Measurements from ENCODE around the gene POLR2B.
"Not testable (repeated sequence)": the region's sequence is repeated elsewhere in the genome, so short reads cannot be mapped to it uniquely, and the experiment has no call there.

POLR2B gene

DNA sequence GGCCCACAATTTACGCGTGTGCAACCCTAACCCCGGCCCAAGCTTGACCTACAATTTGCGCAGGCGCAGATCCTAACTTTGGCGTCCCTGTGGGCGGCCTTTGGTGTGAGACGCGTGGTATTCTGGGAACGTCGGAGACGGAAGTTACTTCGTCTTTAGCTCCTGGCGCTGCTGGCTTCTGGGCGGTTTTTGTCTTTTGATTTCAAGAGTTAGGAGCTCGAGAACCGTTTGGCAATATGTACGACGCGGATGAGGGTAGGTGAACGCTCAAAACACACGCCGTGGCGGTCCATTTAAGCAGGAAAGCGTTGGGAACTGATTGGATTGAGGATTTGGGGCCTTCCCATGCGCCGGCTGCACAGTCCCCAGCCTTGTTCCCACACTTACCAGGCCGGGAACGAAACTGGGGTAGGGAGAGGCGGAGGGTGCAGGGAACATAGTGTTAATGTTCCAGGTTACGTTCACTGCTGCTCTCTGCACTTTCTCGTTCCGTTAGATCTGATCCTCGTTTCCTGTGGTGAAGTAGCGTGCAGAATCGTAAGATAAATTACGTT, at the start of gene POLR2B:
Gene POLR2B, plus strand, starts transcription at position 147 of the 554 bp plus-strand sequence. Its CDS starts 90 bp downstream, at position 237.
- peak; percentile 94 for FAIRE-seq

DNA sequence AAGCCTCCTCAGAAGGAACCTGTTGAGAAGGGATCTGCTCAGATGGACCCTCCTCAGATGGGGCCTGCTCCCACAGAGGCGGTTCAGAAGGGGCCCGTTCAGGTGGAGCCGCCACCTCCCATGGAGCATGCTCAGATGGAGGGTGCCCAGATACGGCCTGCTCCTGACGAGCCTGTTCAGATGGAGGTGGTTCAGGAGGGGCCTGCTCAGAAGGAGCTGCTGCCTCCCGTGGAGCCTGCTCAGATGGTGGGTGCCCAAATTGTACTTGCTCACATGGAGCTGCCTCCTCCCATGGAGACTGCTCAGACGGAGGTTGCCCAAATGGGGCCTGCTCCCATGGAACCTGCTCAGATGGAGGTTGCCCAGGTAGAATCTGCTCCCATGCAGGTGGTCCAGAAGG, 48.1 kb upstream of the POLR2B start:
- FAIRE-seq = no peak

DNA sequence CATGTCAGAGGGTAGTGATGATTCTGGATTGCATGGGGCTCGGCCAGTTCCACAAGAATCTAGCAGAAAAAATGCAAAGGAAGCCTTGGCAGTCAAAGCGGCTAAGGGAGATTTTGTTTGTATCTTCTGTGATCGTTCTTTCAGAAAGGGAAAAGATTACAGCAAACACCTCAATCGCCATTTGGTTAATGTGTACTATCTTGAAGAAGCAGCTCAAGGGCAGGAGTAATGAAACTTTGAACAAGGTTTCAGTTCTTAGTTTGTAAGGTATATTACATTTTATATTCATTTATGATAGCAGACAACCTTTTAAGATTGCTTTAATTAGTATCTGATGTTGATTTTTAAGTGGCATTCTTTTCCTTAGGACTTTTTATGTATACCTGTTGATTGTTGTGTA, 46.8 kb upstream of the POLR2B start:
- FAIRE-seq = no peak

DNA sequence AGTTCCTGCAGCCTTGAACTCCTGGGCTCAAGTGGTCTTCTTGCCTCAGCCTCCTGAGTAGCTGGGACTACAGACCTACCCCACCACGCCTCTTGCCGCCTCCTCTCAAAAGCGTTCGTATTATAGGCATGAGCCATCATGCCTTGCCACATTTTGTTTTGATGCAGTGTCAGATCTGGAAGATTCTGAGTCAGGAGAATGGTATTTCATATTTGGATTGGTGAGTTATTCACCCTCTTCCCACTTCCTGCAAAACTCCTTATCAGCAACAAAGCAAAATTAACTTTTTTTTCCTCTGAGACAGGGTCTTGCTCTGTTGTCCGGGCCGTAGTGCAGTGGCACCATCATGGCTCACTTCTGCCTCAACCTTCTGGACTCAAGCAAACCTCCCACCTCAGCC, 41.4 kb upstream of the POLR2B start:
- no peak for FAIRE-seq

DNA sequence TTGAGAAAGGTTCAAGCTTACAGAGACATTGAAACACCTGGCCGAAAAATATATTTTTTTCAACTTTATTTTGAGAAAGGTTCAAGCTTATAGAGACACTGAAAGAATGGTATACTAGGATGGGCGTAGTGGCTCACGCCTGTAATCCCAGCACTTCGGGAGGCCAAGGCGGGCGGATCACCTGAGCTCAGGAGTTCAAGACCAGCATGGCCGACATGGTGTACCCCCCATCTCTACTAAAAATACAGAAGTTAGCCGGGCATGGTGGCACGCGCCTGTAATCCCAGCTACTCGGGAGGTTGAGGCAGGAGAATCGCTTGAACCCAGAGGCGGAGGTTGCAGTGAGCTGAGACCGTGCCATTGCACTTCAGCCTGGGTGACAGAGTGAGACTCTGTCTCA, 38.9 kb upstream of the POLR2B start:
- not testable (repeated sequence) for FAIRE-seq

DNA sequence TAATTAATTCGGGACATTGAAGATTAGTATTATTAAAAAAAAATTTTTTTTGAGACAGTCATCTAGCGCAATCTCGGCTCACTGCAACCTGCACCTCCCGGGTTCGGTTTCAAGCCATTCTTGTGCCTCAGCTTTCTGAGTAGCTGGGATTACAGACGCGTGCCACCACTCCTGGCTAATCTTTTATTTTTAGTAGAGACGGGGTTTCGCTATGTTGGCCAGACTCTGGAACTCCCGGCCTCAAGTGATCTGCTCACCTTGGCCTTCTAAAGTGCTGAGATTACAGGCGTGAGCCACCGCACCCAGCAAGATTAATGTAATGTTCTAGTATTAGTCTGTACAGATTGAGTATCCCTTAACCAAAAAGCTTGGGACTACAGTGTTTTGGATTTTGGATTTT, 38.3 kb upstream of the POLR2B start:
- no peak for FAIRE-seq

DNA sequence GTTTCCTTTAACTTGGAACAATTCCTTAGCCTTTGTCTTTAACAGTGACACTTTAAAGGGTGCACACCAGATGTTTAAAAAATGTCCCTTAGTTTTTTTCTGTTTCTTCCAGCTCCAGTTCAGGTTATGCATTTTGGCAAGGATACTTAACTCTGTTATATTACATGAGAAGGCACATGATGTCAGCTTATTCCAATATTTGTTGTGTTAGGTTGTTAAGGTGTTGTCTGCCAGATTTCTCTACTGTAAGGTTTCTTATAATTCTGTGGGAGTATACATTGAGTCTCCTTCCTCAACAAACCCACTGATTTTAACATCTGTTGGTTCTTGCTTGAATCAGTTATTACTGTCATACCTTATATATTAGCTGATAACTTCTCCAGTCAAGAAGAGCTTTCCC, 37.7 kb upstream of the POLR2B start:
- FAIRE-seq = no peak

DNA sequence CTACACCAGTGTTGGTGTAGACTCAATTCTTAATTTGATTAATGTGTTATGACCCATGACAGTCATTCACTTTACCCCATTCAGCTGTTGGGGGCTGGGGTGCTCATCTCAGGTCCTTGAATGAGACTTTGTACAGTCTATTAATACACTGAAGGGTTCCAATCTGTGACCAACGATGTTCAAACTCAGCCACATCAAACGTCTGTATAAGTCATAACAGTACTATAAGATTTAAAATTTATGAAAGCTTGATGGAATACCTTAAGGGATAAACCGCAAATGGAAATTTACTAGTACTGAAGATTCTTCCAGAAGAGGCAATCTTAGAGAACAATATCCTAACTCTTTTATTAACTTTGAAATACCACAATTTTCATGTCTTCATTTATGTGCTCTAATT, 37.3 kb upstream of the POLR2B start:
- FAIRE-seq = no peak

DNA sequence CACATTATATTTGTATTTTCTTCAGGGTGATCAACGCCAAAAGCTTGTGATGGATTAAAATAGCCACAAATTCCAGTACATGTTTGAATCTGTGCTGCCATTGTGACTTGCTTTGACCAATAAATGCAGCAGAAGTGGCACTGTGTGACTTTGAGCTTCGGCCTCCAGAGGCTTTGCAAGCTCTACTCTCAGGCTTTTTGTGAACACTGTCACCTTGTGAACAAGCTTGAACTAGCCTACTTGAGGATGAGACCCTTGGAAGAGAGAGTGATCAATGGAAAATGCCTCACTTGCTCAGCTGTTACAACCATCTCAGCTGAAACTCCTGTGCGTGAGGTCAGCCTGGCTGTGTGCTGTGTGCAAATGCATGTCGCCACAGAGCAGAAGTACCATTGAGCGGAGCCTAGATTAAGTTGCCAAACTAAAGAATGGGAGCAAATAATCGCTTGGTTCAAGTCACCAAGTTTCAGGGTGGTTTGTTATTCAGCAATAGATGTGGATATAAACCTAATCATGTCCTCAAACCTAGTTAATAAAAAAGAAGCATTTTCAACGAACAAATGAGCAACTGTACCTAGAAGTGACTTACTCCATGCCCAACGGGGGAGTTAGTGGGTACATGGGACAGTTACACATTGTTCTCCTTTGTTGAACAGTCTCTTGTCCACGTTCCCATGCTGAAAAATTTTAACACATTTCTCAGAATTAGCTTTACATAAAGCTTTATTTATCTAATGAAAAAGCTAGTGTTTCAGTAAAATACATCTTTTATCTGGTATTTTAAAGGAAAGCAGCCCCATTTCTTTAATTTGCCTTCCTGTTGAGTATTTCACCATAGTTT, 24.8 kb upstream of the POLR2B start:
- no peak for FAIRE-seq

DNA sequence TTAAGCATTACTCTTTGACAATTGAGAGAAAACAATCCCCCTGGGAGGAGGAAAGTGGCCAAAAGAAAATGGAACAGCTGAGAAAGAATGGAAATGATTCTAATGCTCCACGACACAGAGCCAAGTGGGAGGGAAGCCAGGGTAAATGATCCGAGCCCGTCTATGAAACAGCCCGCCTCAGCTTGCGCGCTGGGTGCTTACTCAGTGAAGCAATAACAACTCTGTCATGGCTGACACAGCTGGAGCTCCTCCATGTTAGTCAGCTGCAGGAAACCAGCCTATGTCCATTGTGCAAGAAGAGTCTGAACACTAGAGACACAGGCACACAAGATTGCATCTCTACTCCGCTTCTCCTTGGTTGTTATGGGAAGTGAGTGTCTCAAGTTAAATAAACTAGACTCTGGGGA, 20.6 kb upstream of the POLR2B start:
- no peak for FAIRE-seq

DNA sequence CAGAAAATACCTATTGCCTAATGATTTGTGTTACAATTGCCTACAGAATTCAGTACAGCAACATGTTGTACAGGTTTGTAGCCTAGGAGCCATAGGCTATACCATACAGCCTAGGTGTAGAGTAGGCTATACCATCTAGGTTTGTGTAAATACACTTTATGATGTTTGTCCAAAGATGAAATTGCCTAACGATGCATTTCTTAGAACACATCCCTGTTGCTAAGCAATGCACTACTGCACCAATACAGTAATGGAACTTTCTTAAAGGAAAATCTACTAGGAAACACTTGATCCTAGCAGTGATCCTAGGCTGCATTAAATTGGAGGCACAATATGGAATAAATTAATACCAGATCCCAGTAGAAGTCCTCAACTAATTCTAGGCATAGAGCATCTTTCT, 19.6 kb upstream of the POLR2B start:
- no peak for FAIRE-seq

DNA sequence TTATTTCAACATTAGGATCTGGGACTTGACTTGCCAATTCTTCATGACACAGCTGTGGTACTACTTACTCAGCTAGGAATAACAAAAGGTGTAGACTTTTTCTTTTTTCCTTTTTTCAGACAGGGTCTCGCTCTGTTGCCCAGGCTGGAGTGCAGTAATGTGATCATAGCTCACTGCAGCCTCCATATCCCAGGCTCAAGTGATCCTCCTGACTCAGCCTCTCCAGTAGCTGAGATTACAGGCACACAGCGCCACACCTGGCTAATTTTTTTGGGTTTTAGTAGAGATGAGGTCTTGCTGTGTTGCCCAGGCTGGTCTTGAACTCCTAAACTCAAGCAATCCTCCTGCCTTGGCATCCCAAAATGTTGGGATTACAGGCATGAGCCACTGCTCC, 17.6 kb upstream of the POLR2B start:
- no peak for FAIRE-seq

DNA sequence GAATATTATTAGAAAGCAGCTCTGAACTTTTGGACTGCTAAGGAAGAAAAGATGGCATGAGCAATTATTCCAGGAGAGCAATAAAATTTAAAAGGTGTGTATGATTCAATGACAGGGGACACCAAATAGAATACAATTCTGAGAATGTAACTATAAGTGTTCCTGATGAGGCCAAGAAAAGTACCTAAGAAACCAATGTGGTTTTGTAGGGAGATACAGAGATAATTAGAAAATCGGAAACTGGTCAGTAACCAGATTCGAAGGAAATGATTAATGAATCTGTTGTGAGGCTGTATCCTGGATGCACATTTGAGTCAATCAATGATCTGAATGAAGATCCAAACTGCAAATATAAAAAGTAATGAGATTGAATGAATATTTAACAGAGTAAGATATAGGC, 7.3 kb upstream of the POLR2B start:
- no peak for FAIRE-seq

DNA sequence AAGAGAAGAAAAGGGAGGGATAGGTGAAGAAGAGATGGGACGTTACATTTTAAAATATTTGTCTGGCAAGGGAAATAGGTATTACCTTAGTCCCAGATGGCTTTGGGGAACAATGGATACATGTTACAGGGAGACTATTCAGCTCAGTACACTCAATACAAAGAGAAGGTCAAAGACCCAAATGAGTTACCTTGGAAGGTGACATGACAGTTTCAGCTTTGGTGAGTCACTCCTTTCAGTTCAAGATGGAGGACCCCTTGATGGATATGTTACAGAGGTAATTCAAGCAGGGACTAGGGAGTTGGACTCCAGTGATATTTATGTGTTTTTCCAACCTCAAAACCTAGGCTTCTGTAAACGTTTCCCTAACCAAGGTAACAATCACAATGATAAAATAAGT, 6.3 kb upstream of the POLR2B start:
- no peak for FAIRE-seq

DNA sequence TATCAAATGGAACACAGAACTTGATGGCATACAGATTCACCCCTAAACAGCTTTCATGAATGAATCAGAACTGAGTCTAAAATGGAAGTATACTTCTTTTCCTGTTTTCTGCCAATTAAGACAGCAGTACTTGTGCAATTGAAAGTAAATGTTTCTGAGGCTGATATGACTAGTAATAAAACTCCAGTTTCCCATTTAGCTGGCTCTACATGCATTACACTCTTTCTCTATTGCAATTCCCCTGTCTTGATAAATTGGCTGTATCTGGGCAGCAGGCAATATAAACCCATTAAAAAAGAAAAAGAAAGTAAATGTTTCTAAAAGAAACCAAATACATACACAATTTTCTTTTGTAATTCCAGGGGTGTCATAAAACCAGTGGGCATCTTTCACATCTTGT, 5.9 kb upstream of the POLR2B start:
- no peak for FAIRE-seq

DNA sequence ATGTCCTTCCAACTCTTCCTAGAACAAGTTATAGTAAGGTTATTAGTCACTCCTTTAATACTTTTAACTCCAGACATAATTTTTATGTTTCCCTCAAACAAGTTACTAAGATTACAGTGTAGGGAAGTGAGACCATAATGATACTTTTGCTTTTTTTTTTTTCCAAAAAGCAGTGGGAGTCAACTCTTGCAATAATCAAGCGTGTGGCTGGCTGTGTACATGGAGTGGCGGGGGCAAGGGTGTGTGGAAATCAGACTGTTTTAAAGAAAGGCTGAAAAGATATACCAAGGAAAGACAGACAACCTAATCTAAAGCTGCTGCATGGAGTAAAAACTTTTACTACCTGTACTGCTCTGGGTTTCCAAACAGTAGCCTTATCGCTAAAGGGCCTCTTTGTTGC, 5.4 kb upstream of the POLR2B start:
- FAIRE-seq = no peak

DNA sequence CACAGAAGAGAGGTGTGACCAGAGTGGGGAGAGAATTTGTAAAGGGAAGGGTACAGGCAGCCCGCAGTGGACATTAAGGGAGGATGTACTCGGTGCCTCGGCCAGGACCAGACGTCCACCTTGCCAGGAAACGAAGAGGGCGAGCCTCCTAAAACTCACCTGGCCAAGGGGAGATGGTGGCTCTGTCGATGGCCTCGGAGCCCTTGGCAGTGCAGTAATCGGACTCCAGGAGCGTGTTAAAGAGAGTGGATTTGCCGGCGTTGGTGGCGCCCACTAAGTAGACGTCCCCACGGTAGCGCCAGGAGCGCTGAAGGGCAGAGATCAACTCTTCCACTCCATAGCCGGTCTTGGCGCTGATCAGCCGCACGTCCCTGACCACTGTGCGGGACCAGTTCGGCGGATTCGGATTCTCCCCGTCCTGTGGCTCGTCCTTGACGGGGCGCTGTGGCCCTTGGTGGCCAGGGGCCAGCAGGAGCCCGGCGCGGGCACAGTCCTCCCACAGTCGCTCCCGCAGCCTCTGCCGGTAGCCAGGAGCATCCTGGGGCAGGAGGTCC, 2.3 kb upstream of the POLR2B start:
- no peak for FAIRE-seq

DNA sequence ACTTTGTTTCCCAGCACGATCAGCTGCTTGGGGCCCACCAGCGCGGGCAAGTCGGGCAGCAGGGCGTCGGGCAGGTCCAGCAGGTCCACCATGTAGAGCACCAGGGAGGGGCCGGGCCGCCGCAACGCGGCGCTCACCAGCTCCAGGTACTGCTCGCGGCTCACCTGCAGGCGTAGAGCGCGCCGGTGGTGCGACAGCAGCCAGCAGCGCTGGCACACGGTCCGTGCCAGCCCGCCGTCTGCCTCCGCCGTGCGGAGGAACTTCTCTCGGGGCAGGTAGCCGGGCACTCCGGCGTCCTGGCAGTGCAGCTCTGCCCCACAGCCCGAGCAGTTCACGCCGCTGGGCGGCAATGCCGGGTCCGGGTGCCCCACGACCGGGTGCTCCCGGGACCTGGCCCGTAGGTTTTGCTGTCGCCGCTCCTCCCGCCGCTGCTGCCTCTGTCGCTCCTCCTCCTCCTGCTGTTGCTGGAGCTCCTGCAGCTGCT, 1.8 kb upstream of the POLR2B start:
- no peak for FAIRE-seq

DNA sequence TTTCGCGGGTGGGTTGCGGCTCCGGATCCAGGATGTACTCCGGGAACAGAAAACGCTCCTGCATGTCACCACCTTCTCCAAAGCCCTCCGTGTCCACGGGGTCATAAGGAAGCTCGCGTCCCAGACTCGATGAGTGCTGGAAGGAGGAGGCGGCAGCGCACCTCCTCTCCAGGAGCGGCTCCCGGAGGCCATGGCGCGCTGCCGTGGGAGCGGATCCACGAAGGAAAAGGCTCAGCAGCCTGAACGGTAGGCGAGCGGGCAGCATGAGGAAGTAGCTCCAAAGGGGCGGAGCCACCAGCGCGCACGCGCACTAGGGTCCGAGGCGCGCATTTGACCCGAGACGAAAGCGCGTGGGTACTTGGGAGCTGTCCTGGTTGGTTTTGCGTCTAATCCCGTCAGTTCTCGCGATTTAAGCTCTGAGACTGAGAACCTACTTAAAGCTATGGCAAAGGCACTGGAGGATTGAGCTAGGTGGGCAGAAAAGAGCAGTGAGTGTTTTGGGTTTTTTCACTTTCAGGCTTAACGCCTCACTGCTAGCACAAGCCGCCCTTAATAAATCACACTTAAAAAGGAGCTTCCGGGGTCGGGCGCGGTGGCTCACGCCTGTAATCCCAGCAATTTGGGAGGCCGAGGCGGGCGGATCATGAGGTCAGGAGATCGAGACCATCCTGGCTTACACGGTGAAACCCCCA, 1.2 kb upstream of the POLR2B start, which contains the start of gene NOA1:
Gene NOA1, minus strand, starts transcription at position 286 of the 692 bp plus-strand sequence. Its CDS starts 21 bp downstream, at position 265.
- peak; percentile 97 for FAIRE-seq

DNA sequence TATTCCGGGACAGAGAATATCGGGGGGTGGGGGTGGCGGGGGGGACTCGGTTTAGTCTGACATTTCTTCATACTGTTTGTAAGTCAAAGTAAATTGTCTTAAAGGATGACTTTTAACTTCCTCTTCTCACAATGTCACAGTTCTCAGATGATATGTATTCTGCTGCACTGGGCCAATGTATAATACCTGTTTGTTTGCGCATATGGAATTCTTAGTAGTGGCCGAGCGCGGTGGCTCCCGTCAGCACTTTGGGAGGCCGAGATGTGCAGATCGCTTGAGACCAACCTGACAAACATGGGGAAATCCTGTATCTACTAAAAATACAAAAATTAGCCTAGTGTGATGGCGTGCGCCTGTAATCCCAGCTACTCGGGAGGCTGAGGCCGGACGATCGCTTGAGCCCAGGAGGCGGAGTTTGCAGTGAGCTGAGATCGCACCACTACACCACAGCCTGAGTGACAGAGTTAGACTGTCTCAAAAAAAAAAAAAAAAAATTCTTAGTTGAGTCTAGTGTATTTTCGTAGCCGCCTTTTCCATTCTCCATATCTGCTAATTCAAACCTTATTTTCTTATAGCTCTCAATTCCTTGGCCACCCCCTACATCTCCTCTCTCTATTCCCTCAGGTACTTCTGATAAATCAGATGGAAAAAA, 851 bp downstream of the POLR2B start:
- FAIRE-seq = no peak

DNA sequence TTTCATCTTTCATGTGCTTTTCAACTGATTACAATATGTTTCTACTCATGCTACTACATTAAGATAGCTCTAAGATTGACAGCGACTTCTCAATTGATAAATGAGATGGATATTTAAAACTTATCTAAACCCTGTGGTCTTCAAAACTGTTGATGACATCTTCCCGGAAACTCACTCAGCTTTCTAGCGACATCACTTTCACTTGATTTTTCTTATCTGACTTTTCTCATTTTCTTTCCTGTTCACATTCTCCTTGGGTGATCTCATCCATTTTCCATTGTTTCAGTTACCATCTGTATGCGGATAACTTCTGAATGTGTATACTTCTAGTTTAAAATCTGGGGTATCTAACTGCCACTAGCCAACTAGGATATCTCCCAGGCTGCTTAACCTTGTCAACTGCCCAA, 3.1 kb downstream of the POLR2B start:
- no peak for FAIRE-seq

DNA sequence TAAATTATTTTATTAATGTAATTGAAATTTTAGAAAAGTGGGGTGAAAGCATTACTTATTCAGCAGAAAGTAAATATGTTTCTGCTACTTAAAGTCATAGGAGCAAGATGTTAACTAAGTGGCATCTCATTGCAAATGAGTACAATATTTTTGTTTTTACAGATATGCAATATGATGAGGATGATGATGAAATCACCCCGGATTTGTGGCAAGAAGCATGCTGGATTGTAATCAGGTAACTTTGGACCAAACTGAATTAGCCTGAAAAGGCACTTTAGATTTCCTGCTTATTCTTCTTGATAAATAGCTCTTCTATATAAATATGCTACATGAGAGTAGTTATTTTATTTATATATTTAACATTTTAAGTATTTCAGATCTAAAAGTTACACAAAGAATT, 7.5 kb downstream of the POLR2B start:
- FAIRE-seq = no peak

DNA sequence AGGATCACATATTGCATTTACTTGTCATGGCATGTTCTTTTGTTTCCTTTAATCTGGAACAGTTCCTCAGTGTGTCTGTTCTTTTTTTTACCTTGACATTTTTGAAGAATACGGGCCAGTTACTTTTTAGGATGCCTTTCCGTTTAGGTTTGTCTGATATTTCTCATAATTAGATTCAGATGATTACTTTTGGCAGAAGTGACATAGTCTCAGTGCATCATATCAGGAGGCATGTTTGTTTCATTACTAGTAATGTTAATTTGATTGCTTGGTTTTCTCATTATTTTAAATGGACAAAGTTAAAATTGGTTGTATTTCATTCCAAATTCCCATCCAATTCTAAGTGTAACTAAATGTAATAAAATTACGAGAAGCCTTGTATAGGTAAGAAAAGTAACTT, 8.3 kb downstream of the POLR2B start:
- no peak for FAIRE-seq

Data from A204.1 (cell line).